ENCODE measurements around the gene AJM1.

The AJM1 gene

GRCh38 chr9:136808075-136808805, 34.0 kb upstream of the AJM1 start:
- no peak for DNase-seq (ENCODE audit: low read depth in 2 of 2)

GRCh38 chr9:136808806-136809158, 33.5 kb upstream of the AJM1 start:
- DNase-seq (ENCODE audit: low read depth in 2 of 2): no peak

DNA sequence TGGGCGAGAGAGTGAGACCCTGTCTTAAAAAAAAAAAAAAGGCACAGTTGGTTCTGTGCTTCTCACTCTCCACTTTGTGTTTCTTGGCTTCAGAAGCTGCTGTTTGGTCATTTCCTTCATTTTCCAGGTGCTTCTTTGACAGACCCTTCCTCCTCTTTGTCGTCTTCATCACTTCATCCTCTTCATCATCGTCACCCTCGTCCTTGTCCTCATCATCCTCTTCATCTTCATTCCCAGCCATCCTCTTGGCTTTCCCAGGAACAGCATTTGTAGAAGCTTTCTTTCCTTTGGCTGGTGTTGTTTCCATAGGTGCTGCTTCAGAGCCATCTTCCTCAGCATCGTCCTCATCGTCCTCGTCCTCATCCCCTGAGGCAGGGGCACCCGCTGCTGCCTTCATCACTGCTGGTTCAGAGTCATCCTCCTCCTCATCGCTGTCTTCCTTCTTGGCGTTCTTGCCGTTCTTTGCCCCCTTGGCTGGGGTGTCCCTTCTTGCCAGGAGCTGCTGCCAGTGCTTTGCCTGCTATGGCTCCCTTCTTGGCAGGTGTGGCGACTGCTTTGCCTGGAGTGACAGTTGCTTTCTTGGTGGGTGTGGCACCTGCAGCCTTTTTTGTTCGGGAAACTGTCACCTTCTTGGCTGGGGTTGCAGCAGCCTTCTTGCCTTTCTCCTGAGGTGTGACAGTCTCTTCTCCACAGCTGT, 27.4 kb upstream of the AJM1 start:
- no peak for DNase-seq (ENCODE audit: low read depth in 2 of 2)

DNA sequence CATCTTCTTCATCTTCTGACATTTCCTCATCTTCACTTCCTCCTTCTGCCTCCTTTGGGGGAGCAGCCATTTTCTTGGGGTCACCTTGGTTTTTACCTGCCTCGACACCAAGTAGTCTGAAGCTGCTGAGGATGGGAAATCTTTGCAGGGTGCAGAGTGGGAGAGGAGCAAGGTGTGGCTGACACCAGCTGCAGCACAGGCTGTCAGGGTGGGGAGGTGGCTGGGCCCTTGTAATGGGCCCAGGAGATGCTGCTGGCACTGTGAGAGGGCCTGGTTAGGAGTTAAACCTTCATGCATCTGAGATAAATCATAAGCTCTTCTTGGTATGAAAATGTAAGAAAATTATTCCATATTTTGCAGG, 26.9 kb upstream of the AJM1 start:
- no peak for DNase-seq (ENCODE audit: low read depth in 2 of 2)

DNA sequence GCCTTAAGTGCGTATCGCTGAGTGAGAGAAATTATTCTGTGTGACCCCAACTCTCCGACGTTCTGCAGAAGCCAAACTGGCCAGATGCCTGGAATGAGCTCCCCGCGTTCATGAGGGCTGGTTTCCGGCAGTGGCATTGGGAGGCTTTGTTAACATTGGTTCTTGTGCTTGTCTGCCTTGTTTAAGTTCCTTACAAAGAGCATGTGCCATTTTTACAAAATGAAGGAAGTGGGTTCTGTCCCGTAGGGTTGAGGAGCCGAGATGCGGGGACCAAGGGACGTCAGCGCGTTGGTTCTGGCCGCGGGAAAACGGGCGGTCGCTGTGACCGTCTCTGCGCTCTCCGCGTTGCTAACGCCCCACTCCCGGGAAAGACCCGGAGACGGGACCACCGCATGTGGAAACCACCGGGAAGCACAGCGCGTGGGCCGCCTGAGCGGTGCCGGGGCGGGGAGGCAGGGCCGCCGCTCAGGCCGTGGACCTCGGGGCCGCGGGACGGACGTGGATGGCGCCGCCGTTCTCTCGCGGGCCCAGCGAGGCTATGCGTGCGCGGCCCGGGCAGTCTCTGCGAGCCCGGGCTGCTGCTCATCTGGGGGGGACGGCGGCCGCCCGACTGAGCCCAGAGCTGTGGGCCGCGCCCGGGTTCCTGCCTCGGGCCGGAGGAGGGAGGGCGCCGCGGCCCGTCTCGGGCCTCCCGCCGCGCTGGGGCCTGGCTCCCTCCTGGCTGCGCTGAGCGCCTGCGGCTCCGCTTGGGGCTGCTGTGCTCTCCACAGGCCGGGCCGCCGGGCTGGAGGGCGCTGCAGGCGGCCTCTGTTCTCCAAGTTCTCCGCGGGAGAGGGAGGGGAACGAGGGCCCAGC, 21.1 kb upstream of the AJM1 start:
- no peak for DNase-seq (ENCODE audit: low read depth in 2 of 2)

DNA sequence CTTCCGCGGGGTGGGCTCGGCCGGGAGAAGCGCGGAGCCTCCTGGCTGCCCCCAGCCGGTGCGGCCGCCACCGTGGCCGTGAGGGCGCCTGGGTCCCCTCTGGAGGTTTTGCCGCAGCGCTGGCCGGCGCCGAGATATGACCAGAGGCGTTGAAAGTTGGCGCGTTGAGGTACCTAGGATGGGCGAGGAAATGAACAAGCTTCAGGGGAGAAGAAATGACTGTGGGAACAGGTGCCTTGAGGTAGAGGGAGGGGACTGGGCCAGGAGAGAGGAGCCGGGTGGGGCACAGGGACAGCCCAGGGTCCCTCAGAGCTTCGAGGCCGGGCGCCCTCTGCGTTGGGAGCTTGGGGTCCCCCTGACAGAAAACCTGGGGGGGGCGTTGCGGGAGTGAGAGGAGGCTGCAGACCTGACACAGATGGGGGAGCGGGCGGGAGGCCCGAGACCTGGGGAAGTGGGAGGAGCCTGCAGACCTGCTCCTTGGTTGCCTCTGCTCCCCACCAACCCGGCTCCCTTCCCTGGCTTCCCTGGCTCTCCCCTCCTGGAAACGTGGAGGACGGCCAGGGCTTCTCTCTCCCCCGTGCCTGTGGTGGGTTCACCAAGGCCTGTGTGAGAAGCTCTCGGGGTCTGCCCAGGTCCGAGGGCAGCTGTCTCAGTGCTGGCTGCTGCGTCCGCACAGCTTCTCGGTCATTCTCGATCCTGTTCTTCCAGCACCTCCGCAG, 20.3 kb upstream of the AJM1 start:
- DNase-seq (ENCODE audit: low read depth in 2 of 2): no peak

GRCh38 chr9:136823136-136824046, 18.9 kb upstream of the AJM1 start:
- DNase-seq (ENCODE audit: low read depth in 2 of 2): no peak

DNA sequence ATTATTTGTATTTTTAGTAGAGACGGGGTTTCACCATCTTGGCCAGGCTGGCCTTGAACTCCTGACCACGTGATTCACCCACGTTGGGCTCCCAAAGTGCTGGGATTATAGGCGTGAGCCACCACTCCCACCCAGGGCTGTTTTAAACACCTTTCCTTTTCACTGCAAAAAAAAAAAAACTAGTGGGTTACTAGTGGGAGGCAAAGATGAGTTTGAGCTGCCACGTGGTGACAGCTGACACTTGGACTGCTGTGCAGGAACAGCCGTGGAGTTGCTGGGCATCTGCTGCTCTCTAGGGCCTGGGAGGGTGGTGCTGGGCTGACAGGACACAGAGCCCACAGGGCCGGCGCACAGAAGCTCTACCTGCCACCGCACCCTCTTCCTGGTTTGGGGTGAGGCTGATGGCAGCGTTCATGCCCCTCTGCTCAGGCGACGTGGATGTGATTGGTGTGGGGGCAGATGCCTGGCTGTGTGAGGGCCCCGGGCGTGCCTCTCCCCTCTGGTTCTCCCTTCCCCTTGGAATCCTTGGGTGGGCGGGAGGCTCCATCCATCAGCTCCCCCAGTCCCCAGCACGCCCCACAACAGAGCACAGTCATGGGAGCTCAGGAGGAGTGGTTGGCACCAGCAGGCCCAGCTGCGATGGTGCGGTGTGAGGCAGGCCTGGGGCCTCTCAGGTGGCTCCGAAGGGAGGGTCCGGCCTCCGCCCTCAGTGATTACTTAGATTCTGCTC, 17.6 kb upstream of the AJM1 start:
- DNase-seq (ENCODE audit: low read depth in 2 of 2): no peak

DNA sequence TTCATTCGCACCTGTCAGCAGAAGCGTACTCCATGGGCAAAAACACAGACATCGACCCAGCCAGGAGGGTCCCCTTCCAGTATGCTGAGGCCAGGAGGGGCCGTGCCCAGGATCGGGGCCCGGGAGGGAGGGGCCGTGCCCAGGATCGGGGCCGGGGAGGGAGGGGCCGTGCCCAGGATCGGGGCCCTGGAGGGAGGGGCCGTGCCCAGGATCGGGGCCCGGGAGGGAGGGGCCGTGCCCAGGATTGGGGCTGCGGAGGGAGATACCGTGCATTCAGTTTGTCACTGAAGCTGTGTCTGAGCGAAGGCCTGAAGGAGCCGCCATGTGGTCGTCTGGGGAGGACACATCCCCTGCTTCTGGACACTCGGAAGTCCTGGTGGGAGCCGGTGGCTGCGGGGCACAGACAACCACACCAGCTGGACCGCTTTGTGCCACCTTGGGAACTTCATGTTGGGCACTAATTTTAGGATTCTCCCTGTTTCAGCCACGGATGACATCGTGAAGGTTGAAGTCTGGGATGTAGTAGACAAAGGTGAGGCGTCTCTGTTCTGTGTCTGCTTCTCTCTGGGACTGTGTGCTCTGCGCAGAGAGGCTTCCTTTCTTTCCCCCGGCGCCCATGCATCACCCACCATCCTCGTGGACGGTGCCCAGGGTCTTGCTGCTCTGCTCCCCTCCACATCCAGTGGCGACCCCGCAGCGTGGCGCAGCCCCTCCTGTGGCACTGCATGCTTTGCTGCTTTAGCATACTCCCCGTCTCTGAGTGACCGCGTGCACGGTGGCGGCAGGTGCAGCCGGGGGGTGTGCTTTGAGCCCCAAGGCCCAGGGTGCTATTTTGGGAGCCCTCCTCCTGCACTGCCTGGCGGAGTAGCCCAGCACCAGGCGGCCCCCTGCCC, 16.7 kb upstream of the AJM1 start:
- DNase-seq (ENCODE audit: low read depth in 2 of 2): no peak

DNA sequence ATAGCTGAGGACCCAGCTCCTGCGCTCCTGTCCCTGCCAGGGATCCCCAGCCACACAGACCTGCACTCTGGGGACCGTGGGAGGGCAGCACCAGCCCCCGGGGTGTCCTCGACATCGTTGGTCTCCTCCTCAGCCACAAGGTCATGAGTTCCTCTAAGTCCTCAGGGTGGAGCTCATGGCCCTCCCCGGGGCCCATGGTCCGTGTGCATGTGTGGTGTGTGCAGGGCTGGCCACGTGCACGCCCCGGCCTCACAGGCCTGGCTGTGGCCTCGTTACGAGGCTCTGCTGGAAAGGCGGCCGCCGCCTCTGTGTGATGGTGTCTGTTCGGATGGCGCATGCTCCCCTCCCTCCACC, 16.1 kb upstream of the AJM1 start:
- DNase-seq (ENCODE audit: low read depth in 2 of 2): no peak

GRCh38 chr9:136826703-136827582, 15.3 kb upstream of the AJM1 start:
- no peak for DNase-seq (ENCODE audit: low read depth in 2 of 2)

- no peak for DNase-seq (ENCODE audit: low read depth in 2 of 2)
Measured at GRCh38 chr9:136827794-136828473, 14.3 kb upstream of the AJM1 start.

- no peak for DNase-seq (ENCODE audit: low read depth in 2 of 2)
Measured at GRCh38 chr9:136828474-136829140, 13.7 kb upstream of the AJM1 start.

DNA sequence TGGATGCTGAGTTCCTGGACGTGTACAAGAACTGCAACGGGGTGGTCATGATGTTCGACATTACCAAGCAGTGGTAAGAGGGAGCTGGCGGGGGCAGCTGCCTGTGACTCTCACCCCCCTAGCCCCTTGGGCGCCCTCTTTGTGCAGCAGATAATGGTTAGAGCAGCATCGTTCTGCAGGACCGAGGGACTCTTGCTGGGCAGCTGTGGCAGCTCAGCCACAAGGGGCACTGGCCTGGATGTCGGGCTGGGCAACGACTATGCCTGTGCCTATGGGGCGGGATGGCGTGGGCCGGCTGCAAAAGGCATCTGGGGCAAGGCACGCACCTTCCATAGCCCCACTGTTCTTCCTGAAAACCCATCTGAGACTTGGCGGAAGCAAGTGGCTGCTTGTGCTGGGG, 12.9 kb upstream of the AJM1 start:
- DNase-seq (ENCODE audit: low read depth in 2 of 2): no peak

- DNase-seq (ENCODE audit: low read depth in 2 of 2): no peak
Measured at GRCh38 chr9:136829981-136830885, 12.0 kb upstream of the AJM1 start.

- DNase-seq (ENCODE audit: low read depth in 2 of 2): no peak
Measured at GRCh38 chr9:136831002-136831719, 11.1 kb upstream of the AJM1 start.
